IMR-90 (cell line): ENCODE results near the gene CDKN2B-AS1. TPM values are rescaled to one million over a fixed set of nuclear protein-coding genes. Genes with fewer than 3 reads are reported as not detected.

Source experiments
- ATAC-seq: fragments of 200-7000 bp; cut with Tn5 transposase; 2 replicates; pipeline ENCODE4 v1.9.1; 2020; ENCODE audit warnings: low read depth, mild to moderate bottlenecking, moderate library complexity
- BruUV-seq: library from RNA; stranded (reverse); fragments of 400-500 nt; replicated peaks from 2 replicates; lab custom pipeline; 2021; lab: Mats Ljungman, UMichigan
- CTCF ChIA-PET: fragments of 300-600 bp; formaldehyde crosslinking; extraction: SDS; loops from one replicate; lab custom pipeline; 2021; ENCODE audit warnings: antibody characterized with exemption; lab: Yijun Ruan, JAX
- POLR2A ChIA-PET: fragments of 300-600 bp; sonication (Branson Sonifier 250); formaldehyde crosslinking; loops from one replicate; lab custom pipeline; 2022; ENCODE audit warnings: antibody characterized with exemption; ENCODE audit not compliant: unreplicated experiment; lab: Charles Lee
- DNase-seq: peaks from one replicate; pipeline ENCODE4 v3.0.0; 2013
- H2AFZ ChIP-seq: replicated peaks from 2 replicates; pipeline ENCODE3; 2013; ENCODE audit warnings: low read length, mild to moderate bottlenecking; ENCODE audit not compliant: poor library complexity
- H2AK5ac ChIP-seq: 2 replicates; pipeline ENCODE4 v1.6.1; 2013; ENCODE audit warnings: low read depth, low read length, inconsistent platforms
- H2AK9ac ChIP-seq: replicated peaks from 2 replicates; pipeline ENCODE3; 2013; ENCODE audit warnings: mild to moderate bottlenecking, low read depth, low read length, moderate library complexity; ENCODE audit not compliant: poor library complexity
- H2BK120ac ChIP-seq: 2 replicates; pipeline ENCODE4 v1.6.1; 2013; ENCODE audit warnings: low read depth, low read length, inconsistent platforms
- H2BK15ac ChIP-seq: 3 replicates; pipeline ENCODE4 v1.6.1; 2013; ENCODE audit warnings: low read depth, low read length, inconsistent platforms
- H2BK20ac ChIP-seq: 2 replicates; pipeline ENCODE4 v1.6.1; 2013; ENCODE audit warnings: low read depth, mild to moderate bottlenecking, inconsistent platforms, low read length, moderate library complexity
- H2BK5ac ChIP-seq: 2 replicates; pipeline ENCODE4 v1.6.1; 2013; ENCODE audit warnings: mild to moderate bottlenecking, low read depth, low read length, inconsistent platforms; ENCODE audit not compliant: poor library complexity, severe bottlenecking
- H3K14ac ChIP-seq: replicated peaks from 2 replicates; pipeline ENCODE4 v1.6.1; 2013; ENCODE audit warnings: low read depth, low read length, inconsistent platforms
- H3K18ac ChIP-seq: 2 replicates; pipeline ENCODE4 v1.6.1; 2013; ENCODE audit warnings: low read depth, low read length, control low read depth
- H3K23ac ChIP-seq: 2 replicates; pipeline ENCODE4 v1.6.1; 2013; ENCODE audit warnings: low read depth, low read length, inconsistent platforms
- H3K27ac ChIP-seq: 2 replicates; pipeline ENCODE4 v1.5.1; 2013; ENCODE audit warnings: mild to moderate bottlenecking, control low read depth, low read length; ENCODE audit not compliant: insufficient read depth
- H3K27me3 ChIP-seq: 2 replicates; pipeline ENCODE4 v1.6.1; 2013; ENCODE audit warnings: low read length; ENCODE audit not compliant: control insufficient read depth, insufficient read depth
- H3K36me3 ChIP-seq: 2 replicates; pipeline ENCODE4 v1.6.1; 2013; ENCODE audit warnings: low read length, mixed read lengths; ENCODE audit not compliant: control insufficient read depth, insufficient read depth
- H3K4ac ChIP-seq: 2 replicates; pipeline ENCODE4 v1.6.1; 2013; ENCODE audit warnings: low read depth, low read length, inconsistent platforms
- H3K4me1 ChIP-seq: 2 replicates; pipeline ENCODE4 v1.6.1; 2013; ENCODE audit warnings: low read length, mixed read lengths; ENCODE audit not compliant: control insufficient read depth, insufficient read depth
- H3K4me2 ChIP-seq: 2 replicates; pipeline ENCODE4 v1.6.1; 2013; ENCODE audit warnings: low read depth, mild to moderate bottlenecking, control low read depth, low read length, moderate library complexity
- H3K4me3 ChIP-seq: 2 replicates; pipeline ENCODE4 v1.5.1; 2013; ENCODE audit warnings: low read depth, mild to moderate bottlenecking, control low read depth, low read length, moderate library complexity; ENCODE audit not compliant: insufficient read depth
- H3K56ac ChIP-seq: 2 replicates; pipeline ENCODE4 v1.6.1; 2013; ENCODE audit warnings: low read length, inconsistent platforms; ENCODE audit not compliant: insufficient read depth; ENCODE audit errors: extremely low read depth
- H3K79me1 ChIP-seq, 2 experiments: 2 replicates each; pipeline ENCODE4 v1.6.1; 2013; ENCODE audit warnings: low read length in 2 of 2, inconsistent platforms in 1 of 2, low read depth in 1 of 2
- H3K9ac ChIP-seq: 2 replicates; pipeline ENCODE4 v1.6.1; 2013; ENCODE audit warnings: low read depth, low read length, control low read depth
- H3K9me1 ChIP-seq: 2 replicates; pipeline ENCODE4 v1.6.1; 2013; ENCODE audit warnings: low read length, inconsistent platforms; ENCODE audit not compliant: insufficient read depth
- H3K9me3 ChIP-seq: 2 replicates; pipeline ENCODE4 v1.6.1; 2013; ENCODE audit warnings: low read length; ENCODE audit not compliant: control insufficient read depth, insufficient read depth
- H4K20me1 ChIP-seq: 2 replicates; pipeline ENCODE4 v1.6.1; 2013; ENCODE audit warnings: low read length, inconsistent platforms; ENCODE audit not compliant: insufficient read depth
- H4K5ac ChIP-seq: 2 replicates; pipeline ENCODE4 v1.6.1; 2013; ENCODE audit warnings: mild to moderate bottlenecking, low read depth, low read length, control low read depth
- H4K8ac ChIP-seq, 2 experiments: 2 replicates each; pipeline ENCODE4 v1.6.1; 2013; ENCODE audit warnings: low read depth in 2 of 2, low read length in 2 of 2, control low read depth in 1 of 2, inconsistent platforms in 1 of 2
- H4K91ac ChIP-seq: 2 replicates; pipeline ENCODE4 v1.6.1; 2013; ENCODE audit warnings: low read depth, low read length, inconsistent platforms; ENCODE audit not compliant: insufficient read depth
- MAZ ChIP-seq: IDR thresholded peaks from 2 replicates; pipeline ENCODE4 v1.6.1; 2012; ENCODE audit warnings: low read depth, mild to moderate bottlenecking, low read length, improper control_type of control experiment, moderate library complexity, borderline replicate concordance
- MXI1 ChIP-seq: IDR thresholded peaks from 2 replicates; pipeline ENCODE4 v1.6.1; 2012; ENCODE audit warnings: low read depth, mild to moderate bottlenecking, low read length, moderate library complexity, borderline replicate concordance
- USF2 ChIP-seq: fragments of 150-350 bp; IDR thresholded peaks from 2 replicates; pipeline ENCODE4 v1.6.1; 2017; ENCODE audit warnings: mild to moderate bottlenecking, antibody characterized with exemption, low read length, low read depth
- whole genome bisulfite sequencing, 2 experiments: methylation state at CpG; one replicate each; pipeline versions ENCODE4 v1.1.5 to v1.1.7; 2013; ENCODE audit warnings: missing lambda C conversion rate in 2 of 2; ENCODE audit not compliant: insufficient read length in 1 of 2; ENCODE audit errors: extremely low coverage in 2 of 2; 5-methylcytosine and 5-hydroxymethylcytosine counted together
- dilution Hi-C: fragments of 300-500 bp; cut with HindIII; formaldehyde crosslinking; loops from one replicate; pipeline ENCODE4 v1.14.3; 2018; ENCODE audit warnings: low sequenced_read_pairs; ENCODE audit not compliant: unreplicated experiment
- in situ Hi-C: fragments of 300-500 bp; cut with MboI; formaldehyde crosslinking; loops from 3 replicates; pipeline ENCODE4 v1.14.3; 2019; ENCODE audit warnings: low sequenced_read_pairs, inconsistent platforms, mixed read lengths
- intact Hi-C: fragments of 100-400 bp; cut with micrococcal nuclease; formaldehyde crosslinking; loops from 2 replicates; pipeline ENCODE4 v1.10.0; 2022
- polyA plus RNA-seq, 3 experiments: library from polyadenylated mRNA; depleted of rRNA; stranded (reverse); fragments of >200 nt; gene quantifications; 2 replicates each; pipeline ENCODE4 v1.2.3, GENCODE V29; 2012; ENCODE audit warnings: low replicate concordance in 1 of 3
- total RNA-seq: library from RNA; depleted of rRNA; stranded (reverse); fragments of >200 nt; gene quantifications from 2 replicates; pipeline ENCODE4 v1.2.3, GENCODE V29; 2012

CDKN2B-AS1 gene
- total and polyA plus RNA-seq, 2 of the 4 experiments (the other 2 are of a cell fraction) = 1.0 to 1.1 TPM

- H3K4ac ChIP-seq = no peak overlapping the region
- DNase-seq (no peak), ATAC-seq (no peak)
- H4K20me1 ChIP-seq = no peaks in the 10 kb centered on the region
- peak overlapping the region; percentile 53; the same call in 1 of the 2 replicates for H2AK5ac ChIP-seq
- H3K4me1 ChIP-seq = peaks cover 4% of the 10 kb centered on the region
- peaks cover 3% of the 10 kb centered on the region for H3K9me1 ChIP-seq
- ChIA-PET CTCF (interaction anchor here (0.8 to 6.4 kb wide), 3 partner anchors 18 to 202 kb away, joined by 3 to 34 read pairs (median 4); partner anchors contain the start of gene CDKN2B), POLR2A (no interaction called here)
- in situ Hi-C loops (no loop called here), dilution Hi-C loops (no loop called here), intact Hi-C loops (no loop called here)
- no peaks in the 10 kb centered on the region for H3K27me3 ChIP-seq
- 0 out of 3 replicates have a peak overlapping the region, but pooled peaks have one; percentile 48 for H2BK15ac ChIP-seq
- BruUV-seq = no TSS peak
- H3K4me2 ChIP-seq = no peak overlapping the region
- no peak overlapping the region for H4K8ac ChIP-seq
- no peak overlapping the region for H4K91ac ChIP-seq
- no peak overlapping the region; the same call in 1 of the 2 replicates for H3K14ac ChIP-seq
- H3K9ac ChIP-seq = no peak overlapping the region
- H2AFZ ChIP-seq = no peak overlapping the region
- H3K27ac ChIP-seq = no peak overlapping the region
- TF ChIP-seq MXI1 = no peak
- no peak for TF ChIP-seq USF2
- no peak for TF ChIP-seq MAZ
- no peaks in the 10 kb centered on the region for H3K9me3 ChIP-seq
- H3K23ac ChIP-seq = no peak overlapping the region
- H3K18ac ChIP-seq = peak overlapping the region; percentile 64; the same call in 1 of the 2 replicates
- no CpG with 5 or more reads among the region's 1 CpG for WGBS, 2 experiments
- no peak overlapping the region for H4K5ac ChIP-seq
- no peak overlapping the region for H3K56ac ChIP-seq
- no peak overlapping the region for H2BK120ac ChIP-seq
- H2AK9ac ChIP-seq = no peak overlapping the region
- no peak overlapping the region for H2BK20ac ChIP-seq
- no peak overlapping the region for H3K4me3 ChIP-seq
- H2BK5ac ChIP-seq = no peak overlapping the region
- H3K36me3 ChIP-seq = peaks cover 1% of the 10 kb centered on the region; the same call in 1 of the 2 replicates
- no peaks in the 10 kb centered on the region for H3K79me1 ChIP-seq
Measured at GRCh38 chr9:22041775-22042174, 47.2 kb downstream of the CDKN2B-AS1 start.
